Measurements from ENCODE around the gene CDH7.

CDH7 gene, protein sequence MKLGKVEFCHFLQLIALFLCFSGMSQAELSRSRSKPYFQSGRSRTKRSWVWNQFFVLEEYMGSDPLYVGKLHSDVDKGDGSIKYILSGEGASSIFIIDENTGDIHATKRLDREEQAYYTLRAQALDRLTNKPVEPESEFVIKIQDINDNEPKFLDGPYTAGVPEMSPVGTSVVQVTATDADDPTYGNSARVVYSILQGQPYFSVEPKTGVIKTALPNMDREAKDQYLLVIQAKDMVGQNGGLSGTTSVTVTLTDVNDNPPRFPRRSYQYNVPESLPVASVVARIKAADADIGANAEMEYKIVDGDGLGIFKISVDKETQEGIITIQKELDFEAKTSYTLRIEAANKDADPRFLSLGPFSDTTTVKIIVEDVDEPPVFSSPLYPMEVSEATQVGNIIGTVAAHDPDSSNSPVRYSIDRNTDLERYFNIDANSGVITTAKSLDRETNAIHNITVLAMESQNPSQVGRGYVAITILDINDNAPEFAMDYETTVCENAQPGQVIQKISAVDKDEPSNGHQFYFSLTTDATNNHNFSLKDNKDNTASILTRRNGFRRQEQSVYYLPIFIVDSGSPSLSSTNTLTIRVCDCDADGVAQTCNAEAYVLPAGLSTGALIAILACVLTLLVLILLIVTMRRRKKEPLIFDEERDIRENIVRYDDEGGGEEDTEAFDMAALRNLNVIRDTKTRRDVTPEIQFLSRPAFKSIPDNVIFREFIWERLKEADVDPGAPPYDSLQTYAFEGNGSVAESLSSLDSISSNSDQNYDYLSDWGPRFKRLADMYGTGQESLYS

DNA sequence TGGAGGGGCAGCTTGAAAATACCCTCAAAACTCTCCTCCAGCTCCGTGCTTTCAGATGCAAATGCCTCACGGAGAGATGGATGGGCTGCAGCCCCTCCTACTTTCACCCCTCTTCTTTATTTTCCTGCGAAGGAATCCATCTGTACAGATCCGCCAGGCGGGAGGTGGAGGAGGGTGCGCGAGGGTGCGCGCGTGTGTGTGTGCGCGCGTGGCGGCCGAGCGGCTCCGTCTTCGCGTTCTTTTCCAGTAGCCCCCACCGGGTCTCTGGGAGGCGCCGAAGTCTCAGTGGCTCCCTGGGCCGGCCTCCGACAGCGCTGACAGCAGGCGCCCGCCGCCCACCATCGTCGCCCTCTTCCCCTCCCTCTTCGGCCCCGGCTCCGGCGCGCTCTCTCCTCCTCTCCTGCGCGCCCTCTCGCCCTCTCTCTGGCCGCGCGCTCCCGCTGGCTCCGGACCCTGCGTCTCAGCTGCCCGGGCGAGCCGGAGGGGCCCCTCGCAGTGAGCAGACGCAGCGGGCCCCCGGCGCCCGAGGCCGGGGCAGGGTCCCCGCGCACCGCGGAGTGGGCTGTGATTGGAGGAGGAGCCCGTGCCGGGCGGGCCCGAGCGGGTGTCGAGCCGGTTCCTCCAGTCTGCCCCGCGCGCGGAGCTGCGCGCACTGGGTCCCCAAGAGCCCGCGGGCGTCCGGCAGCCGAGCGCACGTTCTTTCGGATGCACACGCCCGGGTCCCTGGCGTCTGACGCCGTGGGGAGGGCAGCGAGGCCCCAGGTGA, at the start of gene CDH7:
Gene CDH7 (plus strand): TSS at position 624 of the 766 bp plus-strand sequence. CDS start 11,831 bp downstream, outside the sequence.
- Histone ChIP-seq H3K9me3 (ENCODE audit: insufficient read depth, low read depth, low read length) (no peaks in the 10 kb centered on the region), H3K36me3 (ENCODE audit: insufficient read depth, low read depth, low read length) (no peaks in the 10 kb centered on the region), H3K27ac (ENCODE audit: low read length) (no peak within 1 kb of the TSS), H3K9ac (ENCODE audit: low read depth, low read length) (no peak within 1 kb of the TSS), H3K4me3 (ENCODE audit: low read length) (peak within 1 kb of the TSS; percentile 70), H3K27me3 (ENCODE audit: insufficient read depth, low read length) (peaks cover 48% of the 10 kb centered on the region), H3K4me1 (ENCODE audit: insufficient read depth, low read length) (peaks cover 5% of the 10 kb centered on the region; the same call in 1 of the 2 replicates)

DNA sequence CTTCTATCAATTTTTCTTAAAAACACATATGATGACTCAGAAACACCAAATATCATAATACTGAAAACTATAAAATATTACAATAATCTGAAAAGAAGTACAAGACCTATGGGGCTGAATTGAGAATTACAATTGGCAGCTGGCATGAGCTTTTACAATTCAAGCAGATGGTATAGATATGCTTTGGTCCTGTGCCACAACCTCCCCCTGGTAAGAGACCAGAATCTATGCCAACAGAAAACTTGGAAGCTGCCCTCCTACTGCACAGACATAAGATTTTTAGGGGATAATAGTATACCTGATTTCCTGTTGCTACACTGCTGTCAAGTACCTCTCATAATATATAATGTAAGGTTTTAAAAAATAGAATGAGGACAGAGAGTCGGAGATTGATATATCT, 46.8 kb upstream of the CDH7 start:
- Histone ChIP-seq H3K27me3 (ENCODE audit: insufficient read depth, low read length) (no peaks in the 10 kb centered on the region), H3K27ac (ENCODE audit: low read length) (no peak overlapping the region), H3K4me1 (ENCODE audit: insufficient read depth, low read length) (no peaks in the 10 kb centered on the region), H3K9ac (ENCODE audit: low read depth, low read length) (no peak overlapping the region), H3K9me3 (ENCODE audit: insufficient read depth, low read depth, low read length) (no peaks in the 10 kb centered on the region), H3K36me3 (ENCODE audit: insufficient read depth, low read depth, low read length) (no peaks in the 10 kb centered on the region), H3K4me3 (ENCODE audit: low read length) (no peak overlapping the region)

DNA sequence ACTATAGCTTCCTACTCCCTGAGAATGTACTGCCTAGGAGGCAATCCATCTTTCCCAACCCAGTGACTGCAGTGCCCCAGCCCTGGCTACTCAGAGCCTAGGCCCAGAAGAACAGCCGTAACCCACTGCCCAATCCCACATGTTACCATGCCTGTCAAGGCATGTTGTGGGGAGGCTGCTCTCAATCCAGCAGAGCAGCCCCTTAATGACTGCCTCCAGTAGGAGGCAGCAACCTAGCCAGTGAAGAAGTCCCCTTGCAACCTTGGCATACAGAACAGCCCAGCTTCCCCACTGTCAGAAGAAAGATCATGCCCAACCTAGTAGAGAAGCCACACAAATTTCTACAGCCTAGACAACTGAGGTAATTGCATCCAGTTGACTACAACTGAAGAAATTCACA, 44.2 kb upstream of the CDH7 start:
- Histone ChIP-seq H3K27ac (ENCODE audit: low read length) (no peak overlapping the region), H3K9me3 (ENCODE audit: insufficient read depth, low read depth, low read length) (no peaks in the 10 kb centered on the region), H3K36me3 (ENCODE audit: insufficient read depth, low read depth, low read length) (no peaks in the 10 kb centered on the region), H3K4me3 (ENCODE audit: low read length) (no peak overlapping the region), H3K27me3 (ENCODE audit: insufficient read depth, low read length) (no peaks in the 10 kb centered on the region), H3K9ac (ENCODE audit: low read depth, low read length) (no peak overlapping the region), H3K4me1 (ENCODE audit: insufficient read depth, low read length) (no peaks in the 10 kb centered on the region)

DNA sequence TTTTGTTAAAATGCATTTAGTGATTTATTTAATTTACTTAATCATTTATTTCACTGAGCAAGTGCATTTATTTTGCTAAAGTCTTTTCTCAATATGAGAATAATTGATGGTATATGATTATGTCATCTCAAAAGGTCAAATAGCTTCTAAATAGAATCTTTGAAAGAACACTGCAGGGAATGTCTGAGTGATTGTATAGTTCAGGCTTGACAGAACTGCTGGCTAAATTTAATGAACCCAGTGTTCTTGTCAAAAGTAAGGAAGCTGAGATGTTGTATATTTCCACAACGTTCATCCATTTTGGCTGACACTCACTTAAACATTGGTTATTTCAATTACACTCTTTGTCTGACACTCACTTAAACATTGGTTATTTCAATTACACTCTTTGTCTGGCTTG, 39.3 kb upstream of the CDH7 start:
- Histone ChIP-seq H3K4me3 (ENCODE audit: low read length) (no peak overlapping the region), H3K36me3 (ENCODE audit: insufficient read depth, low read depth, low read length) (no peaks in the 10 kb centered on the region), H3K9ac (ENCODE audit: low read depth, low read length) (no peak overlapping the region), H3K27ac (ENCODE audit: low read length) (no peak overlapping the region), H3K27me3 (ENCODE audit: insufficient read depth, low read length) (no peaks in the 10 kb centered on the region), H3K9me3 (ENCODE audit: insufficient read depth, low read depth, low read length) (no peaks in the 10 kb centered on the region), H3K4me1 (ENCODE audit: insufficient read depth, low read length) (no peaks in the 10 kb centered on the region)

DNA sequence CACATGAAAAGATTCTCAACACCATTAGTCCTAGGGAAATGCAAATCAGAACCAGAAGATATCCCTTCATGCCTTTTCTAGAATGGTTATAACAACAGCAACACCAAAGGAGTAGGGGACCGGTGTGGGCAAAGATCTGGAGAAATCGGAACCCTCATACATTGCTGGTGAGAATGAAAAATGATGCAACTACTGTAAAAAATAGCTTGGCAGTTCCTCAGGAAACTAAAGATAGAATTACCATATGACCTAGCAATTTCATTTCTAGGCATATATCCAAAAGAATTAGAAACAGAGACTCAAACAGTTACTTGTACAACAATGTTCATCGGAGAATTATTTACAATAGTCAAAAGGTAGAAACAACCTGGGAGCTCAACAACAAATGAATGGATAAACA, 29.2 kb upstream of the CDH7 start:
- Histone ChIP-seq H3K27ac (ENCODE audit: low read length) (no peak overlapping the region), H3K27me3 (ENCODE audit: insufficient read depth, low read length) (no peaks in the 10 kb centered on the region), H3K4me3 (ENCODE audit: low read length) (no peak overlapping the region), H3K9me3 (ENCODE audit: insufficient read depth, low read depth, low read length) (no peaks in the 10 kb centered on the region), H3K9ac (ENCODE audit: low read depth, low read length) (no peak overlapping the region), H3K36me3 (ENCODE audit: insufficient read depth, low read depth, low read length) (no peaks in the 10 kb centered on the region), H3K4me1 (ENCODE audit: insufficient read depth, low read length) (peaks cover 4% of the 10 kb centered on the region; the same call in 1 of the 2 replicates)

DNA sequence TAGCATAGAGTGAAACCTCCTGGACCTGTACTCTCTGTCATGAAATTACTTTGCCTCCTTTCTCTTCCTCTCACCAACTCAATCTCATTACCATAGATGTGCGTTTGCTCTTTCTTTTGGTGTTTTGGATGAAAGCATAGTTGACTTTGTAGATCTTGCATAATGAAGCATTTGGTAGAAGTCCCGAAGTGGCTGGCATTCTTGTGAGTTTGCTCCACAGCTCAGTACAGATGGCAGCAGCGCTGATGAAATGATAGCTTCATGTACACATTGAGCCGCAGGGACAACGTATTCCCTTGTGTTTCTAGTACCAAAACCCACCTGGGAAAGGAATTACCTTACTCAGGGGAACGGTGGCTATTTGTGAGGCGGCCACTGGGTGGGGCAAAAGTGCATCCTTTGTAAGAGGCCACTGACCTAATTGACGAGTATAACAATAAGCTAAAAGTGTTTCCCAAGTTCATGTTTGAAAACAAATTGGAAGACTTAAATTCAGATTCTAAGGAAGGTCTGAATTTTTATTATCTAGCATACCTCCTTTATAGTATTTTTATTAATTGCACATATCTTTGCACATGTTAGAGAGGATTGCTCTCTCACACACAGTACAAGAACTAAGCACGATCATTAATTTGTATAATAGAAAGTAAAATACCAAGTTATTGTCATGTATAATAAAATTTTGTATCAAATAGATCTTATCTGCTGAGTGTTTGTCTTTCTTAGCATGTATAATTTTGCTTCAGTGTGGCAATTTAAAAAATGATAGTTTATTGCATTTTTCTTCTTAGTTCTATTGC, 25.4 kb upstream of the CDH7 start:
- H3K9ac ChIP-seq (ENCODE audit: low read depth, low read length) = no peak overlapping the region
- H3K9me3 ChIP-seq (ENCODE audit: insufficient read depth, low read depth, low read length) = no peaks in the 10 kb centered on the region
- no peak overlapping the region for H3K4me3 ChIP-seq (ENCODE audit: low read length)
- no peak overlapping the region for H3K27ac ChIP-seq (ENCODE audit: low read length)
- no peaks in the 10 kb centered on the region for H3K36me3 ChIP-seq (ENCODE audit: insufficient read depth, low read depth, low read length)
- peaks cover 4% of the 10 kb centered on the region; the same call in 1 of the 2 replicates for H3K4me1 ChIP-seq (ENCODE audit: insufficient read depth, low read length)
- no peaks in the 10 kb centered on the region for H3K27me3 ChIP-seq (ENCODE audit: insufficient read depth, low read length)

DNA sequence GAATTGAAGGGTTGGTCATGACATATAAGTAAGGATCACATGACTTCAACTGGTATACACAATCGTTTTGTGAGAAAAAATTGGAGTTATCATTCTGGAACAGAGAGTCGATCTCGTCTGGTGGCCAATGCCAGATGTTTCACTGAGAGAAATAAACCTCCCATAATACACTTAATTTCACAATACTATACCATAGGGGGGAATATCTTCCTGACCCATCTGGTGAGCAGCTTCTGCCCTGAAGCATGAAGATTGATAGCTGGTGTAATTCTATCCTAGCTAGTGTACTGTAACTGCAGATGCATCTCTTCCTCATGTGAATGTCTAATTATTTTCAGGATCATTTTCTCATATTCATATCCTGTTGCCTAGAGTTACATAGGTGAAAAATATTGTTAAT, 15.7 kb upstream of the CDH7 start:
- H3K4me1 ChIP-seq (ENCODE audit: insufficient read depth, low read length) = no peaks in the 10 kb centered on the region
- H3K9ac ChIP-seq (ENCODE audit: low read depth, low read length) = no peak overlapping the region

DNA sequence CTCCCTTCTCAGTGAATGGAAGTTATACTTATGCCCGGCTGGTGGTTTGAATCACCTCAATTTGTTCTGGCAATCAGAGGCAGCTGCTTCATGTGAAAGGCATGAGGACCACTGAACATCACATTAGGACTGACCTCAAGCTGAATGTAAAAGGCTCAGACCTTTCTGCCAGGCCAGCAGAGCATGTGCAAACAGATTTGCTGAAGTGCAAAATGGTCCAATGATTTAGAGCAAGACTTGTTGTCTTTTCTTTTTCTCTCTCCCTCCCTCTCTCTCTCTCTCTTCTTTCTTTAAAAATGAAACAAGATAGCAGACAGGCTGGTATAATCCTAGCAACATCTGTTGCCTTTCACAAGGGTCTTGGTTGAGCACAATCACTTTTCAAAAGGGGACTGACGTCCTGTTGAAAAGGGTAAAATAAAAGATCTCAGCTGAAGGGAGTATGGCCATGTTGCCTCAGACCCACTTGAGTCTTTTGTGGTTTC, 13.3 kb upstream of the CDH7 start:
- Histone ChIP-seq H3K27ac (ENCODE audit: low read length) (no peak overlapping the region), H3K9ac (ENCODE audit: low read depth, low read length) (no peak overlapping the region), H3K4me1 (ENCODE audit: insufficient read depth, low read length) (no peaks in the 10 kb centered on the region), H3K9me3 (ENCODE audit: insufficient read depth, low read depth, low read length) (no peaks in the 10 kb centered on the region), H3K27me3 (ENCODE audit: insufficient read depth, low read length) (no peaks in the 10 kb centered on the region), H3K36me3 (ENCODE audit: insufficient read depth, low read depth, low read length) (no peaks in the 10 kb centered on the region), H3K4me3 (ENCODE audit: low read length) (no peak overlapping the region)

More for the DNA sequence above, 15.7 kb upstream of the CDH7 start:
- no peaks in the 10 kb centered on the region for H3K27me3 ChIP-seq (ENCODE audit: insufficient read depth, low read length)
- H3K9me3 ChIP-seq (ENCODE audit: insufficient read depth, low read depth, low read length) = no peaks in the 10 kb centered on the region
- H3K36me3 ChIP-seq (ENCODE audit: insufficient read depth, low read depth, low read length) = no peaks in the 10 kb centered on the region
- H3K27ac ChIP-seq (ENCODE audit: low read length) = no peak overlapping the region
- H3K4me3 ChIP-seq (ENCODE audit: low read length) = no peak overlapping the region

DNA sequence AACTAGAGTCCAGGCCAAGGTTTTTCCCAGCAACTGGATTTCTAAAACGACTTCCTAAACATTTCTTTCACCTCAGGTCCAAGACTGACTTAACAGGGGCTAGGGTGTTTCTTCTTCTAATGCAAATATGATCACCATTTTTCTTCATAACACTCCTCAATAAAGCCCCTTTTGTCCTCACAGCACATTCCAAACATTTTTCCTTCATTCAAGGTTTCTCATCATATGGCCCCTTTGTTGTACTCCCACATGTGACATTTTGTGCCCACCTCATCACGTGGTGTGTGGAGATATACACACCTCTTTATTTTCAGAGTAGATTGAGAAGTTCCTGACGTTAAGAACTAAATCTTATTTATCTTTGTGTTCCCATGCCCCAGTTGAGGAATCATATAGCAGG, 3.9 kb upstream of the CDH7 start:
- no peak overlapping the region for H3K9ac ChIP-seq (ENCODE audit: low read depth, low read length)
- no peaks in the 10 kb centered on the region for H3K36me3 ChIP-seq (ENCODE audit: insufficient read depth, low read depth, low read length)
- H3K27me3 ChIP-seq (ENCODE audit: insufficient read depth, low read length) = peaks cover 32% of the 10 kb centered on the region
- H3K27ac ChIP-seq (ENCODE audit: low read length) = no peak overlapping the region
- no peak overlapping the region for H3K4me3 ChIP-seq (ENCODE audit: low read length)
- H3K4me1 ChIP-seq (ENCODE audit: insufficient read depth, low read length) = no peaks in the 10 kb centered on the region
- H3K9me3 ChIP-seq (ENCODE audit: insufficient read depth, low read depth, low read length) = no peaks in the 10 kb centered on the region

DNA sequence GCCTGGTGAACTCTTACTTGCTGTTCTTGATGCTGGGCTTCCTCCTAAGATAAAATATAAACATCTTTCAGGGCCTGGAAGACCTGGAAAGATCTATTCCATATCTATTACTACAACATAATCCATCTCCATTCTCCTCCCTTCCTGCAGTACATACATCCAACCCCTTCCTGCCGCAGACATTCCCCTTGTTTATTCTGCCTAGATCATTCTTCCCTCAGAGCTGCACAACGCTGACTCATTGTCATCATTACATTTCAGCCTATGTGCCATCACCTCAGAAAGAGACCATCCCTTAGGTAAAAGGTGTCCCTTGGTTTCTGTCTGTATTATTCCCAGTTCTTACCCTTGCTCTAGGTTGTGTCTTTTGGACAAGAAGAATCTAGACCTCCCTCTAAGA, 2.5 kb upstream of the CDH7 start:
- H3K36me3 ChIP-seq (ENCODE audit: insufficient read depth, low read depth, low read length) = no peaks in the 10 kb centered on the region
- peaks cover 46% of the 10 kb centered on the region for H3K27me3 ChIP-seq (ENCODE audit: insufficient read depth, low read length)
- H3K9ac ChIP-seq (ENCODE audit: low read depth, low read length) = no peak overlapping the region
- no peak overlapping the region for H3K27ac ChIP-seq (ENCODE audit: low read length)
- H3K4me3 ChIP-seq (ENCODE audit: low read length) = no peak overlapping the region
- no peaks in the 10 kb centered on the region for H3K9me3 ChIP-seq (ENCODE audit: insufficient read depth, low read depth, low read length)
- no peaks in the 10 kb centered on the region for H3K4me1 ChIP-seq (ENCODE audit: insufficient read depth, low read length)

DNA sequence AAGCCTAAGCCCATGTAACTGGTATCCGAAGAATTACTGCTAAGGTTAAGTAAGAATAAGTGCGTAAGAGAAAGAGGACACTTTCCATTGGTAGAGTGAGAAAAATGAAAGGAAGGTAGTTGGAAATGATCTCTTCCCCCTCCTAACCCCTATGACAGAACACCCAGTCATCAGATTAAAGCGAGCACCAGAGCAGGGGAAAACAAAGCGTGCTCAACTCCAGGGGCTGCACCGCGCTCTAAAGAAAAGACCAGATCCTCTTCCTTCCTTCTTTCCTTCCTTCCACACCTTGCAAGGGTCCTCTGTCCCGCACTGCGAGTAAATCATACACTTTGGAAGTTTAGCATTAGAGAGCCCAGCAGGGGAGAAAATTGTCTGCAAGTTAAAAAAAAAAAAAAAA, 971 bp upstream of the CDH7 start:
- H3K9me3 ChIP-seq (ENCODE audit: insufficient read depth, low read depth, low read length) = no peaks in the 10 kb centered on the region
- no peak overlapping the region for H3K27ac ChIP-seq (ENCODE audit: low read length)
- peaks cover 5% of the 10 kb centered on the region; the same call in 1 of the 2 replicates for H3K4me1 ChIP-seq (ENCODE audit: insufficient read depth, low read length)
- H3K36me3 ChIP-seq (ENCODE audit: insufficient read depth, low read depth, low read length) = no peaks in the 10 kb centered on the region
- peaks cover 48% of the 10 kb centered on the region for H3K27me3 ChIP-seq (ENCODE audit: insufficient read depth, low read length)
- peak overlapping the region; percentile 70 for H3K4me3 ChIP-seq (ENCODE audit: low read length)
- no peak overlapping the region for H3K9ac ChIP-seq (ENCODE audit: low read depth, low read length)
